WTC11 (cell line): Measurements from ENCODE around the gene NRDC. TPM values are rescaled to one million over a fixed set of nuclear protein-coding genes. Genes with fewer than 3 reads are reported as not detected.

Experiments used
- ATAC-seq: fragments of 200-7000 bp; cut with Tn5 transposase; 2 replicates; pipeline ENCODE4 v1.10.0; 2021; ENCODE audit warnings: mild to moderate bottlenecking, moderate library complexity
- CTCF ChIA-PET: fragments of 300-600 bp; sonication (Branson Sonifier 250); formaldehyde crosslinking; loops from one replicate; lab custom pipeline; 2021; ENCODE audit warnings: antibody characterized with exemption; lab: Charles Lee
- POLR2A ChIA-PET: fragments of 350-600 bp; sonication (Branson Sonifier 250); formaldehyde crosslinking; loops from one replicate; lab custom pipeline; 2021; ENCODE audit warnings: antibody characterized with exemption; lab: Charles Lee
- DNase-seq: peaks from one replicate; pipeline ENCODE4 v3.0.0; 2021; ENCODE audit warnings: low spot score
- H3K27ac Mint-ChIP-seq: 2 replicates; pipeline ENCODE4 v1.8.0; 2021; ENCODE audit warnings: mixed read lengths
- H3K27me3 Mint-ChIP-seq: 2 replicates; pipeline ENCODE4 v1.8.0; 2021; ENCODE audit warnings: low read depth, mild to moderate bottlenecking, moderate library complexity, mixed read lengths
- H3K36me3 Mint-ChIP-seq: 2 replicates; pipeline ENCODE4 v1.8.0; 2021; ENCODE audit warnings: mixed read lengths
- H3K4me1 Mint-ChIP-seq: 2 replicates; pipeline ENCODE4 v1.8.0; 2022; ENCODE audit warnings: mixed read lengths
- H3K4me3 Mint-ChIP-seq: 2 replicates; pipeline ENCODE4 v1.8.0; 2021; ENCODE audit warnings: mild to moderate bottlenecking, moderate library complexity, mixed read lengths
- H3K9me3 Mint-ChIP-seq: 2 replicates; pipeline ENCODE4 v1.8.0; 2021; ENCODE audit warnings: mixed read lengths
- ATF1 ChIP-seq: sonication (generic); formaldehyde crosslinking; IDR thresholded peaks from 2 replicates; pipeline ENCODE4 v1.8.1; 2023; ENCODE audit warnings: mild to moderate bottlenecking, moderate library complexity, missing genetic modification reagents
- CBFB ChIP-seq: sonication (generic); formaldehyde crosslinking; IDR thresholded peaks from 2 replicates; pipeline ENCODE4 v1.8.1; 2022; ENCODE audit warnings: mild to moderate bottlenecking, low read depth, missing genetic modification reagents
- CREB1 ChIP-seq: sonication (generic); formaldehyde crosslinking; IDR thresholded peaks from 2 replicates; pipeline ENCODE4 v1.8.0; 2023; ENCODE audit warnings: mild to moderate bottlenecking, missing genetic modification reagents
- FOXP1 ChIP-seq: sonication (generic); formaldehyde crosslinking; IDR thresholded peaks from 2 replicates; pipeline ENCODE4 v1.8.0; 2022; ENCODE audit warnings: missing genetic modification reagents, mild to moderate bottlenecking, moderate library complexity, borderline replicate concordance
- GRHL2 ChIP-seq: fragments of 250-450 bp; sonication (Bioruptor Pico); IDR thresholded peaks from 2 replicates; pipeline ENCODE4 v1.8.0; 2022; ENCODE audit warnings: mild to moderate bottlenecking, moderate library complexity; ENCODE audit not compliant: insufficient replicate concordance, severe bottlenecking
- HMGA2 ChIP-seq: fragments of 250-450 bp; sonication (Bioruptor Pico); IDR thresholded peaks from 2 replicates; pipeline ENCODE4 v1.4.0; 2021; ENCODE audit warnings: mild to moderate bottlenecking, moderate library complexity
- MXD4 ChIP-seq: fragments of 250-450 bp; sonication (Bioruptor Pico); IDR thresholded peaks from 2 replicates; pipeline ENCODE4 v1.8.0; 2021; ENCODE audit warnings: mild to moderate bottlenecking, moderate library complexity, borderline replicate concordance
- MYBL2 ChIP-seq: sonication (generic); formaldehyde crosslinking; IDR thresholded peaks from 2 replicates; pipeline ENCODE4 v1.8.1; 2023; ENCODE audit warnings: mild to moderate bottlenecking, moderate library complexity, missing genetic modification reagents
- NFATC4 ChIP-seq: fragments of 250-450 bp; sonication (Bioruptor Pico); IDR thresholded peaks from 2 replicates; pipeline ENCODE4 v1.9.0; 2021; ENCODE audit warnings: mild to moderate bottlenecking
- RORB ChIP-seq: fragments of 250-450 bp; sonication (Bioruptor Pico); IDR thresholded peaks from 2 replicates; pipeline ENCODE4 v1.9.0; 2021; ENCODE audit warnings: mild to moderate bottlenecking
- TEAD4 ChIP-seq: sonication (generic); formaldehyde crosslinking; IDR thresholded peaks from 2 replicates; pipeline ENCODE4 v1.8.0; 2022; ENCODE audit warnings: mild to moderate bottlenecking, missing genetic modification reagents
- TP53 ChIP-seq: sonication (generic); formaldehyde crosslinking; IDR thresholded peaks from 2 replicates; pipeline ENCODE4 v1.8.1; 2023; ENCODE audit warnings: mild to moderate bottlenecking, missing genetic modification reagents
- ZNF138 ChIP-seq: sonication (generic); formaldehyde crosslinking; conservative IDR thresholded peaks from 2 replicates; pipeline ENCODE4 v1.8.1; 2022; ENCODE audit warnings: mild to moderate bottlenecking, moderate library complexity, missing genetic modification reagents
- ZNF232 ChIP-seq: sonication (generic); formaldehyde crosslinking; IDR thresholded peaks from 2 replicates; pipeline ENCODE4 v1.8.0; 2022; ENCODE audit warnings: mild to moderate bottlenecking, missing genetic modification reagents
- ZNF396 ChIP-seq: fragments of 250-450 bp; sonication (Bioruptor Pico); IDR thresholded peaks from 2 replicates; pipeline ENCODE4 v1.8.0; 2021; ENCODE audit warnings: mild to moderate bottlenecking, moderate library complexity, borderline replicate concordance
- ZNF671 ChIP-seq: fragments of 250-450 bp; sonication (Bioruptor Pico); IDR thresholded peaks from 2 replicates; pipeline ENCODE4 v1.8.0; 2021; ENCODE audit warnings: mild to moderate bottlenecking
- total RNA-seq: library from RNA; stranded (reverse); gene quantifications from 3 replicates; pipeline ENCODE4 v1.2.3, GENCODE V29; 2021
- TF ChIP-seq, protein P1 (sequence below): fragments of 250-450 bp; sonication (Bioruptor Pico); IDR thresholded peaks from 2 replicates; pipeline ENCODE4 v1.9.0; 2021; ENCODE audit warnings: mild to moderate bottlenecking
- TF ChIP-seq, protein P2 (sequence below): sonication (generic); formaldehyde crosslinking; IDR thresholded peaks from 2 replicates; pipeline ENCODE4 v1.8.1; 2022; ENCODE audit warnings: low read depth, mild to moderate bottlenecking, moderate library complexity, missing genetic modification reagents, borderline replicate concordance
- TF ChIP-seq, protein P3 (sequence below): sonication (generic); formaldehyde crosslinking; IDR thresholded peaks from 2 replicates; pipeline ENCODE4 v1.8.1; 2023; ENCODE audit warnings: mild to moderate bottlenecking, missing genetic modification reagents, moderate library complexity
- TF ChIP-seq, protein P4 (sequence below): sonication (generic); formaldehyde crosslinking; IDR thresholded peaks from 2 replicates; pipeline ENCODE4 v1.8.1; 2023; ENCODE audit warnings: mild to moderate bottlenecking, missing genetic modification reagents
- TF ChIP-seq, protein P5 (sequence below): fragments of 250-450 bp; sonication (Bioruptor Pico); IDR thresholded peaks from 2 replicates; pipeline ENCODE4 v1.8.0; 2021; ENCODE audit warnings: mild to moderate bottlenecking
- TF ChIP-seq, protein P6 (sequence below): fragments of 250-450 bp; sonication (Bioruptor Pico); IDR thresholded peaks from 2 replicates; pipeline ENCODE4 v1.9.0; 2021; ENCODE audit warnings: mild to moderate bottlenecking
- TF ChIP-seq, protein P7 (sequence below): sonication (generic); formaldehyde crosslinking; conservative IDR thresholded peaks from 2 replicates; pipeline ENCODE4 v1.8.1; 2023; ENCODE audit warnings: mild to moderate bottlenecking, low read depth, missing genetic modification reagents, moderate library complexity
- TF ChIP-seq, protein P8 (sequence below): sonication (generic); formaldehyde crosslinking; IDR thresholded peaks from 2 replicates; pipeline ENCODE4 v1.8.1; 2022; ENCODE audit warnings: mild to moderate bottlenecking, moderate library complexity, missing genetic modification reagents
- TF ChIP-seq, protein P9 (sequence below): sonication (generic); formaldehyde crosslinking; IDR thresholded peaks from 2 replicates; pipeline ENCODE4 v1.8.1; 2022; ENCODE audit warnings: mild to moderate bottlenecking, missing genetic modification reagents, moderate library complexity, borderline replicate concordance

NRDC gene
- total RNA-seq, 1 experiment from 2014 or later = 201 TPM

DNA sequence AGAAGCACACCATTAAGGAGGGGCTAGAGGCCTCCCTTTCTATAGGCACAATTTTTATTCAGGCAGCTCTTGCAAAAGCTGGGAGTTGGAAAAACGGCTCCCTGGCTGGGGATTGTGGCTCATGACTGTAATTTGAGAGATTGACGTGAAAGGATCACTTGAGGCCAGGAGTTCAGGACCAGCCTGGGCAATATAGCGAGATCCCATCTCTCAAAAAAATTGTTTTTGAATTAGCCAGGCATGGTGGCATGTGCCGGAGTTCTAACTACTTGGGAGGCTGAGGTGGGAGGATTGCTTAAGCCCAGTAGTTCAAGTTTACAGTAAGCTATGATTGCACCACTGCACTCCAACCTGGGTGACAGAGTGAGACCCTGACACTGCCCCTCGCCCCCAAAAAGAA, 23.9 kb upstream of the NRDC start (continued):
- TF ChIP-seq, protein P1, sequence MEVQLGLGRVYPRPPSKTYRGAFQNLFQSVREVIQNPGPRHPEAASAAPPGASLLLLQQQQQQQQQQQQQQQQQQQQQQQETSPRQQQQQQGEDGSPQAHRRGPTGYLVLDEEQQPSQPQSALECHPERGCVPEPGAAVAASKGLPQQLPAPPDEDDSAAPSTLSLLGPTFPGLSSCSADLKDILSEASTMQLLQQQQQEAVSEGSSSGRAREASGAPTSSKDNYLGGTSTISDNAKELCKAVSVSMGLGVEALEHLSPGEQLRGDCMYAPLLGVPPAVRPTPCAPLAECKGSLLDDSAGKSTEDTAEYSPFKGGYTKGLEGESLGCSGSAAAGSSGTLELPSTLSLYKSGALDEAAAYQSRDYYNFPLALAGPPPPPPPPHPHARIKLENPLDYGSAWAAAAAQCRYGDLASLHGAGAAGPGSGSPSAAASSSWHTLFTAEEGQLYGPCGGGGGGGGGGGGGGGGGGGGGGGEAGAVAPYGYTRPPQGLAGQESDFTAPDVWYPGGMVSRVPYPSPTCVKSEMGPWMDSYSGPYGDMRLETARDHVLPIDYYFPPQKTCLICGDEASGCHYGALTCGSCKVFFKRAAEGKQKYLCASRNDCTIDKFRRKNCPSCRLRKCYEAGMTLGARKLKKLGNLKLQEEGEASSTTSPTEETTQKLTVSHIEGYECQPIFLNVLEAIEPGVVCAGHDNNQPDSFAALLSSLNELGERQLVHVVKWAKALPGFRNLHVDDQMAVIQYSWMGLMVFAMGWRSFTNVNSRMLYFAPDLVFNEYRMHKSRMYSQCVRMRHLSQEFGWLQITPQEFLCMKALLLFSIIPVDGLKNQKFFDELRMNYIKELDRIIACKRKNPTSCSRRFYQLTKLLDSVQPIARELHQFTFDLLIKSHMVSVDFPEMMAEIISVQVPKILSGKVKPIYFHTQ = no peak
- TF ChIP-seq MXD4 (CRISPR knock-in tag) (no peak), MYBL2 (no peak), ATF1 (CRISPR knock-in tag) (no peak), NFATC4 (CRISPR knock-in tag) (no peak), CBFB (no peak), TP53 (CRISPR knock-in tag) (no peak)
- TF ChIP-seq, protein P2, sequence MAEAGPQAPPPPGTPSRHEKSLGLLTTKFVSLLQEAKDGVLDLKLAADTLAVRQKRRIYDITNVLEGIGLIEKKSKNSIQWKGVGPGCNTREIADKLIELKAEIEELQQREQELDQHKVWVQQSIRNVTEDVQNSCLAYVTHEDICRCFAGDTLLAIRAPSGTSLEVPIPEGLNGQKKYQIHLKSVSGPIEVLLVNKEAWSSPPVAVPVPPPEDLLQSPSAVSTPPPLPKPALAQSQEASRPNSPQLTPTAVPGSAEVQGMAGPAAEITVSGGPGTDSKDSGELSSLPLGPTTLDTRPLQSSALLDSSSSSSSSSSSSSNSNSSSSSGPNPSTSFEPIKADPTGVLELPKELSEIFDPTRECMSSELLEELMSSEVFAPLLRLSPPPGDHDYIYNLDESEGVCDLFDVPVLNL = no peak
- TF ChIP-seq, protein P3, sequence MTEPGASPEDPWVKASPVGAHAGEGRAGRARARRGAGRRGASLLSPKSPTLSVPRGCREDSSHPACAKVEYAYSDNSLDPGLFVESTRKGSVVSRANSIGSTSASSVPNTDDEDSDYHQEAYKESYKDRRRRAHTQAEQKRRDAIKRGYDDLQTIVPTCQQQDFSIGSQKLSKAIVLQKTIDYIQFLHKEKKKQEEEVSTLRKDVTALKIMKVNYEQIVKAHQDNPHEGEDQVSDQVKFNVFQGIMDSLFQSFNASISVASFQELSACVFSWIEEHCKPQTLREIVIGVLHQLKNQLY (CRISPR knock-in tag) = no peak
- TF ChIP-seq, protein P4, sequence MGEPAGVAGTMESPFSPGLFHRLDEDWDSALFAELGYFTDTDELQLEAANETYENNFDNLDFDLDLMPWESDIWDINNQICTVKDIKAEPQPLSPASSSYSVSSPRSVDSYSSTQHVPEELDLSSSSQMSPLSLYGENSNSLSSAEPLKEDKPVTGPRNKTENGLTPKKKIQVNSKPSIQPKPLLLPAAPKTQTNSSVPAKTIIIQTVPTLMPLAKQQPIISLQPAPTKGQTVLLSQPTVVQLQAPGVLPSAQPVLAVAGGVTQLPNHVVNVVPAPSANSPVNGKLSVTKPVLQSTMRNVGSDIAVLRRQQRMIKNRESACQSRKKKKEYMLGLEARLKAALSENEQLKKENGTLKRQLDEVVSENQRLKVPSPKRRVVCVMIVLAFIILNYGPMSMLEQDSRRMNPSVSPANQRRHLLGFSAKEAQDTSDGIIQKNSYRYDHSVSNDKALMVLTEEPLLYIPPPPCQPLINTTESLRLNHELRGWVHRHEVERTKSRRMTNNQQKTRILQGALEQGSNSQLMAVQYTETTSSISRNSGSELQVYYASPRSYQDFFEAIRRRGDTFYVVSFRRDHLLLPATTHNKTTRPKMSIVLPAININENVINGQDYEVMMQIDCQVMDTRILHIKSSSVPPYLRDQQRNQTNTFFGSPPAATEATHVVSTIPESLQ (CRISPR knock-in tag) = no peak
- TF ChIP-seq, protein P5, sequence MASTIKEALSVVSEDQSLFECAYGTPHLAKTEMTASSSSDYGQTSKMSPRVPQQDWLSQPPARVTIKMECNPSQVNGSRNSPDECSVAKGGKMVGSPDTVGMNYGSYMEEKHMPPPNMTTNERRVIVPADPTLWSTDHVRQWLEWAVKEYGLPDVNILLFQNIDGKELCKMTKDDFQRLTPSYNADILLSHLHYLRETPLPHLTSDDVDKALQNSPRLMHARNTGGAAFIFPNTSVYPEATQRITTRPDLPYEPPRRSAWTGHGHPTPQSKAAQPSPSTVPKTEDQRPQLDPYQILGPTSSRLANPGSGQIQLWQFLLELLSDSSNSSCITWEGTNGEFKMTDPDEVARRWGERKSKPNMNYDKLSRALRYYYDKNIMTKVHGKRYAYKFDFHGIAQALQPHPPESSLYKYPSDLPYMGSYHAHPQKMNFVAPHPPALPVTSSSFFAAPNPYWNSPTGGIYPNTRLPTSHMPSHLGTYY (CRISPR knock-in tag) = no peak

DNA sequence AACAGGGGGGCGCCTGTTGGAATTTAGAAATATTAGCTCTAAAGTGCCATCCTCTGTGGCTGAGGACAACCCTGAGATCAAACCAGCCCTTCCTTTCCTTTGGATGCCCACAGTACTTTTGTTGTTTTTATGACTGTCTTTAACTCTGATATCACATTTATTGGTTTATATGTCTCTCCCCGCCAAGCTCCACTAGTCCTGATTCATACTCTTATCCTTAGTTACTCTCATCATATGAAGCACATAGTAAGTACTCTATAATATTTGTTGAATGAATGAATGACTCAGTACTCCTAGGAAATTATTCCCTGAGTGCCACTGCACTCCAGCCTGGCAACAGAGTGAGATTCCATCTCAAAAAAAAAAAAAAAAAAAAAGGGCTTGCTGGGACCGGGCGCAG, 22.6 kb upstream of the NRDC start:
- no peak overlapping the region for H3K4me3 Mint-ChIP-seq
- TF ChIP-seq, protein P6, sequence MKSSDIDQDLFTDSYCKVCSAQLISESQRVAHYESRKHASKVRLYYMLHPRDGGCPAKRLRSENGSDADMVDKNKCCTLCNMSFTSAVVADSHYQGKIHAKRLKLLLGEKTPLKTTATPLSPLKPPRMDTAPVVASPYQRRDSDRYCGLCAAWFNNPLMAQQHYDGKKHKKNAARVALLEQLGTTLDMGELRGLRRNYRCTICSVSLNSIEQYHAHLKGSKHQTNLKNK (CRISPR knock-in tag) = no peak
- TF ChIP-seq FOXP1 (no peak), HMGA2 (CRISPR knock-in tag) (no peak), CREB1 (no peak), TEAD4 (CRISPR knock-in tag) (no peak), ZNF396 (CRISPR knock-in tag) (no peak), ZNF232 (CRISPR knock-in tag) (no peak), ATF1 (CRISPR knock-in tag) (no peak), RORB (no peak), ZNF138 (CRISPR knock-in tag) (no peak), ZNF671 (CRISPR knock-in tag) (no peak), GRHL2 (CRISPR knock-in tag) (no peak)
- TF ChIP-seq, protein P7, sequence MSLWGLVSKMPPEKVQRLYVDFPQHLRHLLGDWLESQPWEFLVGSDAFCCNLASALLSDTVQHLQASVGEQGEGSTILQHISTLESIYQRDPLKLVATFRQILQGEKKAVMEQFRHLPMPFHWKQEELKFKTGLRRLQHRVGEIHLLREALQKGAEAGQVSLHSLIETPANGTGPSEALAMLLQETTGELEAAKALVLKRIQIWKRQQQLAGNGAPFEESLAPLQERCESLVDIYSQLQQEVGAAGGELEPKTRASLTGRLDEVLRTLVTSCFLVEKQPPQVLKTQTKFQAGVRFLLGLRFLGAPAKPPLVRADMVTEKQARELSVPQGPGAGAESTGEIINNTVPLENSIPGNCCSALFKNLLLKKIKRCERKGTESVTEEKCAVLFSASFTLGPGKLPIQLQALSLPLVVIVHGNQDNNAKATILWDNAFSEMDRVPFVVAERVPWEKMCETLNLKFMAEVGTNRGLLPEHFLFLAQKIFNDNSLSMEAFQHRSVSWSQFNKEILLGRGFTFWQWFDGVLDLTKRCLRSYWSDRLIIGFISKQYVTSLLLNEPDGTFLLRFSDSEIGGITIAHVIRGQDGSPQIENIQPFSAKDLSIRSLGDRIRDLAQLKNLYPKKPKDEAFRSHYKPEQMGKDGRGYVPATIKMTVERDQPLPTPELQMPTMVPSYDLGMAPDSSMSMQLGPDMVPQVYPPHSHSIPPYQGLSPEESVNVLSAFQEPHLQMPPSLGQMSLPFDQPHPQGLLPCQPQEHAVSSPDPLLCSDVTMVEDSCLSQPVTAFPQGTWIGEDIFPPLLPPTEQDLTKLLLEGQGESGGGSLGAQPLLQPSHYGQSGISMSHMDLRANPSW = no peak
- TF ChIP-seq, protein P8, sequence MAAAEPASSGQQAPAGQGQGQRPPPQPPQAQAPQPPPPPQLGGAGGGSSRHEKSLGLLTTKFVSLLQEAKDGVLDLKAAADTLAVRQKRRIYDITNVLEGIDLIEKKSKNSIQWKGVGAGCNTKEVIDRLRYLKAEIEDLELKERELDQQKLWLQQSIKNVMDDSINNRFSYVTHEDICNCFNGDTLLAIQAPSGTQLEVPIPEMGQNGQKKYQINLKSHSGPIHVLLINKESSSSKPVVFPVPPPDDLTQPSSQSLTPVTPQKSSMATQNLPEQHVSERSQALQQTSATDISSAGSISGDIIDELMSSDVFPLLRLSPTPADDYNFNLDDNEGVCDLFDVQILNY (CRISPR knock-in tag) = no peak
- TF ChIP-seq, protein P9, sequence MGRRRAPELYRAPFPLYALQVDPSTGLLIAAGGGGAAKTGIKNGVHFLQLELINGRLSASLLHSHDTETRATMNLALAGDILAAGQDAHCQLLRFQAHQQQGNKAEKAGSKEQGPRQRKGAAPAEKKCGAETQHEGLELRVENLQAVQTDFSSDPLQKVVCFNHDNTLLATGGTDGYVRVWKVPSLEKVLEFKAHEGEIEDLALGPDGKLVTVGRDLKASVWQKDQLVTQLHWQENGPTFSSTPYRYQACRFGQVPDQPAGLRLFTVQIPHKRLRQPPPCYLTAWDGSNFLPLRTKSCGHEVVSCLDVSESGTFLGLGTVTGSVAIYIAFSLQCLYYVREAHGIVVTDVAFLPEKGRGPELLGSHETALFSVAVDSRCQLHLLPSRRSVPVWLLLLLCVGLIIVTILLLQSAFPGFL (CRISPR knock-in tag) = no peak

More for the DNA sequence above, 22.6 kb upstream of the NRDC start:
- no peaks in the 10 kb centered on the region for H3K27me3 Mint-ChIP-seq
- CTCF ChIA-PET = no interaction called here
- no peaks in the 10 kb centered on the region for H3K9me3 Mint-ChIP-seq
- ATAC-seq = no peak
- H3K4me1 Mint-ChIP-seq = peaks cover 8% of the 10 kb centered on the region
- H3K36me3 Mint-ChIP-seq = no peaks in the 10 kb centered on the region; the same call in 1 of the 2 replicates
- DNase-seq = no peak
- H3K27ac Mint-ChIP-seq = no peak overlapping the region
- POLR2A ChIA-PET = no interaction called here
